Neutrophil (primary cell): ENCODE results near the gene EYA3.

Experiments used
- H3K27ac ChIP-seq: fragments of 200-600 bp; sonication (generic); 2 replicates; pipeline ENCODE4 v1.5.1; 2016; ENCODE audit warnings: mild to moderate bottlenecking, moderate library complexity
- H3K27me3 ChIP-seq: fragments of 200-600 bp; sonication (generic); 2 replicates; pipeline ENCODE4 v1.6.0; 2016; ENCODE audit warnings: mild to moderate bottlenecking
- H3K36me3 ChIP-seq: fragments of 200-600 bp; sonication (generic); 2 replicates; pipeline ENCODE4 v1.5.1; 2017
- H3K4me1 ChIP-seq, 2 experiments: fragments of 200-600 bp in 1 of 2; sonication (generic) in 1 of 2; 1 replicate in 1 of 2; 2 replicates in 1 of 2; pipeline versions ENCODE4 v1.5.1 to v1.6.1; 2013 to 2016; ENCODE audit warnings: low read depth in 1 of 2, low read length in 1 of 2, mild to moderate bottlenecking in 1 of 2, moderate library complexity in 1 of 2; ENCODE audit not compliant: control insufficient read depth in 1 of 2, insufficient read depth in 1 of 2
- H3K4me3 ChIP-seq, 2 experiments: fragments of 200-600 bp in 1 of 2; sonication (generic) in 1 of 2; 1 replicate in 1 of 2; 2 replicates in 1 of 2; pipeline ENCODE4 v1.5.1; 2013 to 2016; ENCODE audit warnings: low read depth in 1 of 2, low read length in 1 of 2, mild to moderate bottlenecking in 1 of 2, moderate library complexity in 1 of 2
- H3K9me3 ChIP-seq: fragments of 200-600 bp; sonication (generic); 2 replicates; pipeline ENCODE4 v1.5.1; 2016
- TF ChIP-seq, protein P1 (sequence below): fragments of 200-600 bp; sonication (generic); IDR thresholded peaks from 2 replicates; pipeline ENCODE4 v1.5.1; 2016; ENCODE audit warnings: antibody characterized with exemption

The EYA3 gene

DNA sequence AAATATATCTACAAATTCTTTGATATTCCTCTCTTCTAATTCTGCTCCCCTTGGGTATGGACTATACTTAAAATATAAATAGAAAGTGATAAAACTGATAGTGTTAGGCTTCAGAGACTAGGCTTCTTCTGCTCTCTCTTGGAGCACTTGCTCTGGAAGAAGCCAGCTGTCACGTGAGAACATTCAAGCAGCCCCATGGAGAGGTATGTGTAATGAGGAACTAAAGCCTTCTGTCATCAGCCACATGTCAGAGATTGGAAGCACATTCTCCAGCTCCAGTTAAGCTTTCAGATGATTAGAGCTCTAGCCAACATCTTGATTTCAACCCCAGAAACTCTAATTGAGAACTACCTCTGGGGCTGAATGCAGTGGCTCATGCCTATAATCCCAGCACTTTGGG is 94.3 kb downstream of the EYA3 start:
- no peaks in the 10 kb centered on the region for H3K9me3 ChIP-seq
- TF ChIP-seq, protein P1, sequence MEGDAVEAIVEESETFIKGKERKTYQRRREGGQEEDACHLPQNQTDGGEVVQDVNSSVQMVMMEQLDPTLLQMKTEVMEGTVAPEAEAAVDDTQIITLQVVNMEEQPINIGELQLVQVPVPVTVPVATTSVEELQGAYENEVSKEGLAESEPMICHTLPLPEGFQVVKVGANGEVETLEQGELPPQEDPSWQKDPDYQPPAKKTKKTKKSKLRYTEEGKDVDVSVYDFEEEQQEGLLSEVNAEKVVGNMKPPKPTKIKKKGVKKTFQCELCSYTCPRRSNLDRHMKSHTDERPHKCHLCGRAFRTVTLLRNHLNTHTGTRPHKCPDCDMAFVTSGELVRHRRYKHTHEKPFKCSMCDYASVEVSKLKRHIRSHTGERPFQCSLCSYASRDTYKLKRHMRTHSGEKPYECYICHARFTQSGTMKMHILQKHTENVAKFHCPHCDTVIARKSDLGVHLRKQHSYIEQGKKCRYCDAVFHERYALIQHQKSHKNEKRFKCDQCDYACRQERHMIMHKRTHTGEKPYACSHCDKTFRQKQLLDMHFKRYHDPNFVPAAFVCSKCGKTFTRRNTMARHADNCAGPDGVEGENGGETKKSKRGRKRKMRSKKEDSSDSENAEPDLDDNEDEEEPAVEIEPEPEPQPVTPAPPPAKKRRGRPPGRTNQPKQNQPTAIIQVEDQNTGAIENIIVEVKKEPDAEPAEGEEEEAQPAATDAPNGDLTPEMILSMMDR = no peak
- H3K27me3 ChIP-seq = no peaks in the 10 kb centered on the region
- H3K36me3 ChIP-seq = peaks cover 50% of the 10 kb centered on the region
- H3K27ac ChIP-seq = peak overlapping the region; percentile 74
- H3K4me1 ChIP-seq = peaks cover 32 to 34% of the 10 kb centered on the region in 2 experiments
- no peak overlapping the region for H3K4me3 ChIP-seq

DNA sequence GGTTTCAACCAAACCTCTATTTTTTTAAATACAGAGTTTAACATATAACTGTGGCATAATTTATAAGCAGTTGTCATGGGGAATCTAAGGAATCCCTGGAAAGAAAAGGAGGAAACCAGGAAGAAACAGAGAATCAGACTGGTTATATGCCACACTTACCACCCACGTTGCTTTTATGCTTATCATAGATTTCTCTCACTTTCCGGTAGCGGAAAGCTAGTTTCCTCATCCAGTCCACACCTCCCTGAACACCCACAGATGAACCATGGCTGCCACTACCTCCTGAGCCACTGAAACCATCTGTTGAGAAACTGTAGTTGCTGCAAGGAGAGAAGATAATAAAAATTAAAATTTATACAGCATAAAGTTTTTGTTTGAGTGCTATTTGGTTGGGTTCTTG is 95.2 kb downstream of the EYA3 start:
- Histone ChIP-seq H3K4me3 (no peak overlapping the region), H3K36me3 (peaks cover 50% of the 10 kb centered on the region), H3K27me3 (no peaks in the 10 kb centered on the region), H3K9me3 (no peaks in the 10 kb centered on the region), H3K27ac (peak overlapping the region; percentile 74), H3K4me1 (peaks cover 32 to 34% of the 10 kb centered on the region in 2 experiments)
- TF ChIP-seq, protein P1 = no peak

DNA sequence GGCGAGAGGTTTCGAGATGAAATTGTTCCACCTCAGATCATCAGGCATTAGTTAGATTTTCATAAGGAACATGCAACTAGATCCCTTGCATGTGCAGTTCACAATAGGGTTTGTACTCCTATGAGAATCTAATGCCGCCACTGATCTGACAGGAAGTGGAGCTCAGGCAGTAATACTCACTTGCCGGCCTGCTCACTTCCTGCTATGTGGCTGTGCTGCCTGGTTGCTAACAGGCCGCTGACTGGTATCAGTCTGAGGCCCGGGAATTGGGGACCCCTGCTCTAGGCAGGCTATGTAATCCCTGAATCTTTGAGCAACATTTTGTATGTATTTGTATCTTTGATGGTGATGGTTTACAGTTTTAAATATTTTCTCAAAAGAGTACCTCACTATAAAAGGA is 96.1 kb downstream of the EYA3 start:
- TF ChIP-seq, protein P1 = no peak
- no peaks in the 10 kb centered on the region for H3K27me3 ChIP-seq
- peaks cover 32 to 34% of the 10 kb centered on the region in 2 experiments for H3K4me1 ChIP-seq
- H3K27ac ChIP-seq = peak overlapping the region; percentile 74
- peaks cover 50% of the 10 kb centered on the region for H3K36me3 ChIP-seq
- H3K9me3 ChIP-seq = no peaks in the 10 kb centered on the region
- H3K4me3 ChIP-seq = no peak overlapping the region

DNA sequence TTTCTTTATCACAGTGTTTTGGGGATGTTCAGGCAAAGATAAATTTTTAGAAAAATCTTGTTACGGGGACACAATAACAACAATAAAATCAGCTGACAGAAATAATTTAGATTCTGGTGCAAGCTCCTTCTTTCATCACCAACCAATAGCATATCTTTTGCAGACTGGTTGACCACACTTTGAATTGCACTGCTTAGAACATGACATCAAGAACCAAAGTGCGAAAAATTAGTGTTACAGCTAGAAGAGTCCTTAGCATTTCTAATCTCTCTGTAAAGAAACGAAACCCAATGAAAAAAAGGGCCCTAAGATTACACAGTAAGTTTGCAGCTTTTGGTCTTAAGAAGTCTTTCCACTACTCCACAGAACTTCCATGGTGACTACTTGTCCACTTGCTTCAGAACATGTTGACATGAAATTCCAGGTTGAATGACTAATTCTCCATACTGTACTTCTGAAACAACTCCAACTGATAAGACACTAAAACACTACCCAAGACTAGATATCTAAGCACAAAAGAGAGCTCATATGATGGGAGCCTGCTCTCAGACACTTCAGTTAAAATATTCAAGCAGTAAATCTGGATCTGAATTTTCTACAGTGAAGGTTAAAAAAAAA is 97.4 kb downstream of the EYA3 start:
- H3K9me3 ChIP-seq = no peaks in the 10 kb centered on the region
- no peaks in the 10 kb centered on the region for H3K27me3 ChIP-seq
- TF ChIP-seq, protein P1 = no peak
- H3K4me1 ChIP-seq = peaks cover 32 to 34% of the 10 kb centered on the region in 2 experiments
- peaks cover 47% of the 10 kb centered on the region for H3K36me3 ChIP-seq
- H3K4me3 ChIP-seq = no peak overlapping the region
- H3K27ac ChIP-seq = no peak overlapping the region

DNA sequence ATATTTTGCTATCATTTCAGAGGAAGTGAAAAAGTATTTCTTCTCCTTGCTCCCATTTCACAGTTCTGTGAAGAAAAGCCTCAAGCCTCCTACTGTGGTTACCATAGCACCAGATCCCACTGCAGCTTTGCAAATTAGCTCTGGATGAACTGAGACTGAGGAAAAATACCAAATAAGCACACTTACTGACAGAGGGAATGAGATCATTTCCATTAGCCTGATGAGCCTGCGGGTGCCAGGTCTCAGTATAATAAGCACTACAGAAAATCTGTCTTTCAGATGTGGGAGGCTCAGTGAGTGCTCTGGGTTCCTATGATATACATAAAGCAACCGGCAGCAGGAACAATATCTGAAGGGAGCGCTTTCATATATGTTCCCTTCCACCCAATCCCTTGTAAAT is 107.3 kb downstream of the EYA3 start:
- peaks cover 11 to 12% of the 10 kb centered on the region in 2 experiments for H3K4me1 ChIP-seq
- no peak overlapping the region for H3K27ac ChIP-seq

More for the DNA sequence above, 107.3 kb downstream of the EYA3 start:
- Histone ChIP-seq H3K4me3 (no peak overlapping the region), H3K27me3 (no peaks in the 10 kb centered on the region), H3K9me3 (no peaks in the 10 kb centered on the region), H3K36me3 (peaks cover 22% of the 10 kb centered on the region)
- TF ChIP-seq, protein P1 = no peak
